NCI-H526 treated with DMSO at 0.1 percent for 48 hours (cell line): ENCODE data around the gene DUS2.
A peak's percentile ranks its signal among the peaks of the same experiment; 100 is the strongest.

Experiments
- DNase-seq: peaks from one replicate; lab custom pipeline; 2025; lab: John Stamatoyannopoulos, UW

Gene DUS2

DNA sequence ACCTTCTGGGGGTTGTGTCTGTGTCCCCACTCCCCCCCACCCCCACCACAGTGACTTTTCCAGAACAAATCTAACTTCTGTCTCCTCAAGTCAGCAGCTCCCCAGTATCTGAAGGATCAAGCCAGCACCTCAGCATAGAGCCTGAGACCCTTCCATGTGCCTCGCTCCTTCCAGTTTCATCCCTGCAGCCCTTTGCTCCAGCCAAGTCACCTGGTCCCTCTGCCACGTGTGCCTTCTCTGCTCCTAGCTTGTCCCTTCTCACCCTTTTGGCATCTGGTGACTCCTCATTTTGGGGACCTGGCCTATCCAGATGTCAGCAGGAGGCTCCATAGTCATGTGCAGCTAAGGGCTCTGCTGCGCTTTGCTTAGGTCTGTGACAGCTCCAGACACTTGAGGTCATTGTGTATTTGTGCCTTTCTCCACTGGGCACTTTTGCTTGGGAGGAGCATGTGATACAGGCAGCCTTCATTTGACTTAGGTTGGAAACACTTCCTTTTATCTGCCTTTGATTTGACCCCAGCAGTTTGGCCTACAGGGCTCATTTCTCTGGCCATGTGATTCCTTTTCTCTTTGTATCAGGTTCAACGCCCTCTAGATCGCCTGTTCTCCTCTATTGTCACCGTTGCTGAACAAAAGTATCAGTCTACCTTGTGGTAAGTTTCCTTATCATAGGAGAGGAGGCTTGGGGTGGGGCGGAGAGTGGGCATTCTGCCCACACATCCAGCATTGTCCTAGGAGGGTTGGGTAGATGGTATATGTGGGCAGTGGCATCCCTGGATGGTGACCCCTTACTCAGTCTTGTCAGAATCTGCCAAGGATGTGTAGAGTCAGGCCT, 55.0 kb downstream of the DUS2 start:
- DNase-seq = no peak

DNA sequence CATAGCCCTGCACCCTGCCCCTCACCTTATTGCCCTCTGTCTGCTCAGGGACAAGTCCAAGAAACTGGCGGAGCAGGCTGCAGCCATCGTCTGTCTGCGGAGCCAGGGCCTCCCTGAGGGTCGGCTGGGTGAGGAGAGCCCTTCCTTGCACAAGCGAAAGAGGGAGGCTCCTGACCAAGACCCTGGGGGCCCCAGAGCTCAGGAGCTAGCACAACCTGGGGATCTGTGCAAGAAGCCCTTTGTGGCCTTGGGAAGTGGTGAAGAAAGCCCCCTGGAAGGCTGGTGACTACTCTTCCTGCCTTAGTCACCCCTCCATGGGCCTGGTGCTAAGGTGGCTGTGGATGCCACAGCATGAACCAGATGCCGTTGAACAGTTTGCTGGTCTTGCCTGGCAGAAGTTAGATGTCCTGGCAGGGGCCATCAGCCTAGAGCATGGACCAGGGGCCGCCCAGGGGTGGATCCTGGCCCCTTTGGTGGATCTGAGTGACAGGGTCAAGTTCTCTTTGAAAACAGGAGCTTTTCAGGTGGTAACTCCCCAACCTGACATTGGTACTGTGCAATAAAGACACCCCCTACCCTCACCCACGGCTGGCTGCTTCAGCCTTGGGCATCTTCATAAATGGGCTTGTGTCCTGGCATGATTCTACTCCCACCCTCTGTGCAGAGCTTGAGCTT, 55.8 kb downstream of the DUS2 start:
- DNase-seq = no peak

DNA sequence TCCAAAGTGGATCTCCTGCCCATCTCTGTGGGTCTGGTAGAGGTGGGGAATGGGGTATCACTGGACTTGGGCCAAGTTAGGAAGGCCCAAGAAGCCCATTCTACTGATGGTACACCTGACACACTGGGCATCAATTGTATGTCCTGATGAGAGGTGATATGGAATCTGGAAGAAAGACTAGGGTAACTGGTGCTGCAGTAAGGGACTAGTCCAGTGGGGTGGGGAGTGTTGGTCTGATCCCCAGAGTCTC, 56.2 kb downstream of the DUS2 start:
- no peak for DNase-seq

DNA sequence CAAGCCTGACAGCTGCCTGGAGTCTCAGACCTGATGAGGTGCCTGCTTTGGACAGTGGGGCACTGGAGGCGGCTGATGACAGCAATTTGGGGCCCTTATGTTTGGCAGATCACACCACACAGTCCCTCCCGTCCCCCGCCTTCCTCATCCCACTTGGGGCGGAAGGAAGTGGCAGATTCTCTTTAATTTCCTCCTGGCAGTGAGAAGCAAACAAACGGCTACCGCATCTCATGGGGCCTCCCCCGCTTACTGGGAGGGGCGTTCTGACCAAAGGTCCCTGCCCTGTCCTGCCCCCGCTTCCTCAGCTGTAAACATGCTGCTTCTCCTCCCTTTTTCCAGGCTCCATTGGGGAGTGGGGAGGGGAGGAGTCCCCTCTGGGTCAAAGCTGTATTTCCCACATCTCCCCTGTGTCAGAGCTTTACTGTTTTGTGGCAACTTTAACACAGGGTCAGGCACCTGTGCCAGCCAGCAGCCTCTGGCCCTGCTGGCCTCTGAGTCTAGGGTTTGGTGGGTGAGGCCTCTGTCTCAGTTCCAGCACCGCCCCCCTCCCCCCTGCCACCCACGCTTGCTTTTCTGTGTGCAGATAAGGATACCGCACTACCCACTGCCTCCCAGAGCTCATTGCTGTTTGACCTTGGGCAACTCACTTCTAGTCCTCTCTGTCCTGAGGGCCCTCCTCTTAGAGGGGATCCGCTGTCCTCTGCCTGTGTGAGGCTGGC, 56.7 kb downstream of the DUS2 start:
- no peak for DNase-seq

DNA sequence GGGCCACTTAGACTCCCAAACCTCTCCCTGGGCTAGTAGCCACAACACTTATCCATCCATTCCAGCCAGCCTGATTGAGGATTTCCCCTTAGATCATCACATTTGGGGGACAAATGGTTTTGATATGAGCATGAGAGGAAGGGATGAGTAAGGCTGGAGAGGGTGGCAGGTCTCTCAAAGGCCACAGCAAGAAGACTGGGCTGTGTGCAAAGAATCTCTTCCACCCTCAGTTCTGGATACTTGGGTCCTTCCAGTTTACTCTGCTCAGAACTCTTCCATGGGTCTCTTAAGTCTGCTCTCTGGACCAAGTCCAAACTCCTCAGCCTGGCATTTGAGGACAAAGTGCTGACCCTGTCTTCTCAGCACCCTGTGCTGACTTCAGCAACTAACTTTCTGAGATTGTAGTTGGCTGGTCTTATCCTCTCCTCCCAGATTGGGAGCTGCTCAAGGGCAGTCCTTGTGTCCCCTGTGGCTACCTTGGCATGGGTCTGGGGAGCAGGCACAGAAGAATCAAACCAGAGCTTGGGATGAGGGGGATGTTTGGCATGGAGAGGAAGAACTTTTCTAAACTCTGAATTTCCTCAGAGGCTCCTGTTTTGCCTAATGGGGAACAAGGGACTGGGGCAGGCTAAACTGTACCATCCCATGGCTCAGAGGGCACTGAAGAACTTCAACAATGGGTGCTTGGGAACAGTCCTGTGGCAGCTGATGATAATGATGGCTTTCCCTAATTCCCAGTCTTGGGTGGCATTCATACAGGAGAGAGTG, 59.0 kb downstream of the DUS2 start:
- no peak for DNase-seq

DNA sequence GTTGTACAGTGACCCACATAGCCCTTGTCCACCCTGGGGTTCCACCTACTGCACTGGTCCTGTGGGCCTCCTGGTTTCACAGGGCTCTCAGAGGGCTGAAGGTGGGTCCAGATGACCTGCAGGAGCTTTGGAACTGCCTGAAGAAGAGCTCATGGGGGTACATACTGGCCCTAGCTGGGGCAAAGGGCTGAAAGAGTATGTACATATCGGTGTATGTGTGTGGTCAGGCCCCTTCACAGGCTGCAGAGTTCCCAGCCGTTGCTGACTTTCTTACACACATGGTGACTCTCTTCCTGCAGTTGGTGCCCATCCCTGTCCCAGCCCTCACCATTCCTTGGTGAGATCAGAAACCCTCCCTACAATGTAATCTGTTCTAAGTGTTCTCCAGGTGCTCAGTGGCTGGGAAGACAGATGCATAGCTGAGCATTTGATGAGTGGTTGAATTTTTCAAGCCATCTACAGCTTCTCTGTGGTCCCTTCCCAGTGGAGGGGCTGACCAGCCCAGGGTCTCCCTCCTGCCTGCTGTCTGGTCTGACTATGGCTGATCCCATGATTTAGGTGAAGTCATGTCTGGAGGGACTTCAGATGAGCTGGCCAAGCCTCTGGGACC, 59.6 kb downstream of the DUS2 start:
- no peak for DNase-seq

DNA sequence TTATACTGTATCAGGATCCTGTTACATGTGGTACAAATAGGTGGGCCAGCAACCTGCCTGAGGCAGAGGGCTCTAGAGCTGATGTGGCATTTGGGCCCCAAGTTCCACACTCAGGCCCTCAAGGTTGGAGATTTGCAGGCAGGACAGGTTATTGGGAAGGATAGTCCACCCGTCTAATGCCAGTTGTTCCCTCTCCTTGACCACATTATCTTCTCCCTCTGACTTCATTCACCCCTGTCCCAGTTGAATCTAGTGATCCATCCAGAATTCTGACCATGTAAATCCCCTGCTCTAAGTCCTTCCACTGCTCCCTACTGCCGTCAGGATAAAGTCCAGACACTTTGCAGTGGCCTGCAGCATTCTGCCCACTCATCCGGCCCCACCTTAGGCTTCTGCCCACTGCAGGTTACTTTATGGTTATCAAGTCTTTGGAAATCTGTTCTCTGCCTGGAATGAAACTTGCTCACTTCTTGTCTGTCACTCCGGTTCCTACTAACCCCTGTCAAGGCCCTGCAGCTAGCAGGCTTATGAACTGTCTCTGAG, 60.2 kb downstream of the DUS2 start:
- no peak for DNase-seq

DNA sequence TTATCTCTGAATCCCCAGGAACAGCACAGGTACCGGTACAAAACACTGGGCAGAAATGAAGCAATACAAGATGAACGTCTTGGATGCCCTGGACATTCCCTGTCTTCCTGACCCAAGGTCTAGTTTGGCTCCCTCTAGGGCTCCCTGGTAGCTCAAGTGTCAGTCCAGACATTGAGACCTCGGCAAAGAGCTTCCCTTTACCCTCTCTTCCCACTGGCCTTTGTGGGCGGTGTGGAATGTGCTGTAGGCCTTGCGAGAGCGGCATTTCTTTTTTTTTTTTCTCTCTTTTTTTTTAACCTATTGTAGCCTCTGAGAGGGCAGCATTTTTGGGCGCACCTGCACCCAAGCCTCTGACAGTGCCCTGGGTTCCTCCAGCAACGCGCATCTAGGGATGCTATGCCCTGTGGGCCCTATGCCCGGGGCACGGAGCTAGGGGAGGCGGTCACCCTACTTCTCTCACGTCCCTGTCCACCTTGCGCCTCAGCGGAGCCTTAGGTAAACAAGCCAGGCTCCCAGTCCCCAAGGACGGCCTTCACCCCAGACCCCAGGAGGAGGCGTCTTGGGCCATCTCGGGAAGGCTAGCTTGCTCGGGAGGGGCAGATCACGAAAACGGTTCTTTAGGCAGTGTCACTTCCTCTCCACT, 60.9 kb downstream of the DUS2 start:
- no peak for DNase-seq

DNA sequence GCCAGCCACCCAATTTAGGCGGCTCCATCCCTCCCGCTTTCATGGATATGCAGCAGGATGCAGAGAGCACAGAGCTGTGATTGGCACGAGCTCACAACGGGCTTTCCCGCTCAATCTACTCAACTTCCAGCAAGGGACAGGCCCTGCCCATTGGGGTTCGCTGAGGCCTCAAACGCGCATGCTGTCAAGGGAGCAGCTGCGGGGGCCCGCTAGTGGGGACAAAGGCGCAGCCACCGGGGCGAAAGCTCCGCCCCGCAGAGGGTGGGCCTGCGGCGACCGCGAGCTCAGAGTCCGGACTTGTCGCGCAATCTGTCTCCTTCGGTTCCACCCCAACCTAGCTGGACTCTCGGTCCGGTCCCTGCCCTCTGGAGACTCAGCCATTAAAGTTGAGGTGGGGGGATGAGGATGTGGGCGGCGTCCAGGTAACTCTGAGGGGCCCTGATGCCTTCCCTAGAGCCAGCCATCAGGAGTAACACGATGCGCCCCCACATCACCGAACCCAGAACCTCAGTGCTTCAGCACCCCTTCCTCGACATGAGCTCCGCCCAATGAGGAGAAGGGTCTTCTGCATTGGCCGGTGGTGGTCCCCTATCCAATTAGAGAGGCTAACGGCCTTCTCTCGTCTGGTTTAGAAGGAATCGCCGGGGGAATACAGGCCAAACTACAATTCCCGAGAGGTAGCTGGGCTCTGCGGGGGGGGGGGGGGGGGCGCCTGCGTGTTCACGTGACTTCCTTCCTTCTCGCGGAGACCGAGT, 61.6 kb downstream of the DUS2 start:
- DNase-seq = peak; percentile 21

DNA sequence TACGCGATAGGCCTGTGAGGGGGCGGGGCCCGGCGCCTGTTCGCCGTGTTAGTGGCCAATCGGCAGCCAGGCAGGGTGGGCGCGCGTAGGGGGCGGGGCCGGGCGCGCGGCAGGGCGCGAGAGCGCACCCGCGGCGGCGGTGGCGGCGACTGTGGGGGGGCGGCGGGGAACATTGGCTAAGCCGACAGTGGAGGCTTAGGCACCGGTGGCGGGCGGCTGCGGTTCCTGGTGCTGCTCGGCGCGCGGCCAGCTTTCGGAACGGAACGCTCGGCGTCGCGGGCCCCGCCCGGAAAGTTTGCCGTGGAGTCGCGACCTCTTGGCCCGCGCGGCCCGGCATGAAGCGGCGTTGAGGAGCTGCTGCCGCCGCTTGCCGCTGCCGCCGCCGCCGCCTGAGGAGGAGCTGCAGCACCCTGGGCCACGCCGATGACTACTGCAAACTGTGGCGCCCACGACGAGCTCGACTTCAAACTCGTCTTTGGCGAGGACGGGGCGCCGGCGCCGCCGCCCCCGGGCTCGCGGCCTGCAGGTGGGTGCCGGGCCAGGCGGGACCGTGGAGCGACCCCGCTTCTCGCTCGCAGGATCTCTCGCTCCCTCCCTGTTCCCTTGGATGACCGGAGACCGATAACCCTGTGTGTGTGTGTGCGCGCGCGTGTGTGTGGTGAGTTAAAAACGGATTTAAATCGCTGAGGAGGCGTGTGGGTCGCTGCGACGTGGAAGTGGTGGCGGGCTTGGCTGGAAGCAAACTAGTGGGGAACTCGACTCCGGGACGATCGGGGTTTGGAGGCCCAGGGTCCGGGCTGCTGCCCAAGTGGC, 62.4 kb downstream of the DUS2 start, which contains the start of gene NFATC3:
Gene NFATC3 (plus strand): TSS at position 112 of the 813 bp plus-strand sequence. CDS start 312 bp downstream, at position 424.
- DNase-seq = peak; percentile 78

DNA sequence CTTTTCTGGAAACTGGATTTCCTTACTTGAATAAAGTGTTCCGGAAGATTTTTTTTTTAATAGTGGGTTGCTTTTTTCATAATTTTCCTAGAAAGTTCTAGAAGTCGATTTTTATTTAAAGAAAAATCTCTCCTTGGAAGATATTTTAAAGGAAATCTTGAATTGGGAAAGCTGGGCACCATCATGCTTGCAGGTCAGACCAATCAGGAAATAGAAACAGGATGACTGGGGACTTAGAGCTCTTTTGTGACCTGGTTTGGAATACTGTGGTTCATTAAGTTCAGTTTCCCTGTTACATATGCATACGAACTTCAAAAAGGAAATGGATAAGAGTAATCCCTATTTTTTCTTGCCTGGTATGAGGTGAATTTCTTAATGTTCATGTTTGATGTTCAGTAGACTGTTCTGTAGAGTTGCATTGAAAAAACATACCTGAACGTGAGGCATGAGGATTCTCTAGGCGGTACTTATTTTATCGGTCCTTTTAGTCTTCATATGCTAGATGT, 63.3 kb downstream of the DUS2 start:
- DNase-seq = peak; percentile 37

DNA sequence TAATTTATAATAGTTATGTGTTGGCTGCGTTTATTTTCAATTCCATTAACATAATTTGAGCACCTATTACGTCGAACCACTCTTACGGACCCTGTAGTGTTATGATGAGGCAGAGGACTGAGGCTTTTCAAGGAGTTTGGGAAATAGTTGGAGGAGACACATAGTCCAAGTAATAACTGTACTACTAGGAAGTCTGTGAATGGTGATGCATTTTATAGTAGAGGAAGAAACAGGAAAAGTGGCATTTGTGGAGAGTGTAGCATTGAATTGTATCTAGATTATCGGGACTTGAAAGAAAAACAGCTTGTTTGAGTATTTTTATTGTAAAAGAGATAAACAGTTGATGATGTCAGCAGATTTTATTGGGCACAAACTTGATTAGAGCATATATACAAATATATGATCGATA, 63.8 kb downstream of the DUS2 start:
- no peak for DNase-seq

DNA sequence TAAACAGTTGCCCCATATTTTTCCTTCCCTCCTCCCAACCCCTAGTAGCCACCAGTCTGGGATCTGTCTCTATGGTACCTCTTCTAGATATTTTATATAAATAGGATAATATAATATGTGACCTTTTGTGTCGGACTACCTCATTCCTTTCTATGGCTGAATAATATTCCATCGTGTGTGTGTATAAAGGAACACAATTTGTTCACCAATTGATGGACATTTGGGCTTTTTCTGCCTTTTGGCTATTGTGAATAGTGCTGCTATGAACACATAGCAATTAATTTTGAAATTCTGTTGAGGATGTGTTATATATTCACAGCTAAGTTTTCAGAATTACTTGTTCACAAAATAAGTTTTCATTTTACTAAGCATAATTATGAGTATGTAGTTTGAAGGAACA, 64.6 kb downstream of the DUS2 start:
- DNase-seq = no peak

DNA sequence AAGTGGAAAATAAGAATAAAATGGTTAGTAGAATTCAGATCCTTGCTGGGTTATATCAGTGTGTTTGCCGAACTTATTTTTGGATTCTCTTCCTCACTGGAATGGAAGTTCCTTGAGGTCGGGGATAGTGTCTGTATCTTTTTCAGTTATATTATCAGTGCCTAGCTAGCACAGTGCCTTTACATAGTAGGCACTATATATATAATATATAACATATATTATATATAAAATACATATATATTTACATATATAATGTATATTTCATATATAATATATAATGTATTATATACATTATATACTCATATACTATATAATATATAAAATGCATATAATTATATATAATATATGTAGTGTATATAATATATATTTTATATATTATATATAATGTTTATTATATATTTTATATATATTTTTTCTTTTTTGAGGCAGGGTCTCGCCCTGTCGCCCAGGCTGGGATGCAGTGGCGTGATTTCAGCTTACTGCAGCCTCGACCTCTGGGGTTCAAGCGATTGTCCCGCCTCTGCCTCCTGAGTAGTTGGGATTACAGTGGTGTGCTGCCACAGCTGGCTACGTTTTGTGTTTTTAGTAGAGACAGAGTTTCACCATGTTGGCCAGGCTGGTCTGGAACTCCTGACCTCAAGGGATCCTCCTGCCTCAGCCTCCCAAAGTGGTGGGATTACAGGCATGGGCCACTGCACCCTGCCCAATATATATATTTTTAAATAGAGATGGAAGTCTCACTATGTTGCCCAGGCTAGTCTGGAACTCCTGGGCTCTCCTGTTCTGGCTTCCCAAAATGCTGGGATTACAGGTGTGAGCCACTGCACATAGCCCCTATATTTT, 65.3 kb downstream of the DUS2 start:
- DNase-seq = no peak

DNA sequence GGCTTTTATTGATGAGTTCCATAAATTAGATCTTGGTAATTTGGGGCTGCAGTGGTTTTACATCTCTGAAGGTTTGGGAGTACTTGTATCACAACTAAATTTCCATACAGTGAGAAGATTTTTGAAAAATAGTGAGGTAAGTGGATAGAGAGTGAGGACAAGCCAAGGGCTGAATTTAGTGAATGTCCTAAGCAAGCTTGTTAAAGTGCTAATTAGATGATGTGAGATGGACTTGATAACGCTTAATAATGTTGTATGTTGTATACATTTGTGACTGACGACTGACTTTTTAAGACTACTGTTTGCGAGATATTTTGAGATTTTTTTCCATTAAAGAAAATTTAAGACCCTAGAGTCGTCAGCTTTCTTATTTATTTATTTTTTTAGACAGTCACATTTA, 66.0 kb downstream of the DUS2 start:
- DNase-seq = no peak

DNA sequence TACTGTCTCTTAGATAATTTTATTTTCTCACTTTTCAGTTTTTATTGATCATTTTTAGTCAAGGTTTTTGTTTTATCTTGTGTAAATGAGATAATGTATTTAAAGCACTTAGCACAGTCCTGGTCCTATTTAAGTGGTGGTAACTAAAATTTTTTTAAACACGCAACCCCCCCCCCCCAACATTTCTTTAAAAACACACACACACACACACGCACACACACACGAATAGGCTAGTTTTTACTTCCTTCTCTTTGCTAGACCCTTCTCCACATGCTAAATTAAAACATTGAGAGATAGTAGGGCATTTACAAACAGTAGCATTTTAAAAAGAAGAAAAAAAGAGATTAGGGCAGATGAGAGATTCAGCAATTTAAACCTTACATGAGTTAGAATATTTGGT, 67.0 kb downstream of the DUS2 start:
- DNase-seq = no peak

DNA sequence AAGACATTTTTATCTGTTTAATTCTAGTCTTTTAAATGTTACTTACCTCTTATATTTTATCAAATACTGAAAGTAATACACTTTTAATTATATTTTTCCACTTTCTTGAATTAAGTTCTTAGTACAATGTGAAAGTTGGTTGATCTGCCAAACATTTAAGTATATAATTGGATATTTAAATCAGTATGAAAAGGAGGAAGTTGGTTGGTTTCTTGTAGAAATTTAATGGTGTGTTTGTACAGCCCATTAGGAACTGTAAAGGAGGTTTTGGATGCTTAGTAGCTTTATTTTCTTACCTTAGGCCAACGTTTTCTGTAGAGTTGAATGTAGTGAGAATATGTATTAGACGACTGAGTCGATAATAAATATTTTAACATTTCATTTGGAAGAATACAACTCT, 67.4 kb downstream of the DUS2 start:
- DNase-seq = no peak
